Choroid plexus epithelial cell (primary cell): Measurements from ENCODE around the gene TCF7L2.

Experiments
- DNase-seq: peaks from one replicate; pipeline ENCODE4 v3.0.0-alpha.2; 2010; ENCODE audit warnings: low read depth
- H3K4me3 ChIP-seq: 2 replicates; pipeline ENCODE4 v1.5.1; 2011; ENCODE audit warnings: low read depth, mild to moderate bottlenecking, control low read depth, low read length, moderate library complexity
- CTCF ChIP-seq: conservative IDR thresholded peaks from 2 replicates; pipeline ENCODE4 v1.5.1; 2011; ENCODE audit warnings: low read depth, mild to moderate bottlenecking, control low read depth, inconsistent platforms, low read length, moderate library complexity

The TCF7L2 gene

GRCh38 chr10:113026679-113027078 is 76.6 kb downstream of the TCF7L2 start:
- peak; percentile 60 for DNase-seq
- H3K4me3 ChIP-seq: no peak overlapping the region
- TF ChIP-seq CTCF: no peak

- no peak for DNase-seq
- H3K4me3 ChIP-seq: no peak overlapping the region
- TF ChIP-seq CTCF: no peak
Observed at GRCh38 chr10:113027230-113027573, 77.2 kb downstream of the TCF7L2 start.

- TF ChIP-seq CTCF: peak; percentile 16
- H3K4me3 ChIP-seq: no peak overlapping the region
- peak; percentile 44 for DNase-seq
Observed at GRCh38 chr10:113027574-113028455, 77.8 kb downstream of the TCF7L2 start.

- no peak overlapping the region for H3K4me3 ChIP-seq
- DNase-seq: peak; percentile 57
Observed at GRCh38 chr10:113028456-113029440, 78.7 kb downstream of the TCF7L2 start.

GRCh38 chr10:113030453-113030852 is 80.4 kb downstream of the TCF7L2 start:
- H3K4me3 ChIP-seq: no peak overlapping the region
- DNase-seq: peak; percentile 66
- TF ChIP-seq CTCF: no peak

More at GRCh38 chr10:113028456-113029440, 78.7 kb downstream of the TCF7L2 start:
- TF ChIP-seq CTCF: no peak

- no peak overlapping the region for H3K4me3 ChIP-seq
- no peak for DNase-seq
- no peak for TF ChIP-seq CTCF
Observed at GRCh38 chr10:113031147-113031546, 81.1 kb downstream of the TCF7L2 start.
